Hindlimb muscle (tissue), 1 donor: Measurements from ENCODE around the gene MEGF6. TPM values are rescaled to one million over a fixed set of nuclear protein-coding genes. Genes with fewer than 3 reads are reported as not detected.

ENCODE experiments used
- polyA plus RNA-seq: library from polyadenylated mRNA; unstranded; fragments of 120-200 nt; gene quantifications from one replicate; pipeline ENCODE4 v1.2.1, GENCODE V29; 2013; ENCODE audit not compliant: insufficient read length

Gene MEGF6
- polyA plus RNA-seq, 1 donor, result 15.6 TPM

Other genes starting within 250 kb of the MEGF6 start
- gene ARHGEF16, start 156.8 kb downstream of the MEGF6 start, polyA plus RNA-seq, result 0.81 TPM
- gene TPRG1L, start 13.5 kb upstream of the MEGF6 start, polyA plus RNA-seq, result 29.7 TPM
- gene WRAP73, start 38.6 kb upstream of the MEGF6 start, polyA plus RNA-seq, result 16.1 TPM
- gene TP73, start 41.0 kb upstream of the MEGF6 start, polyA plus RNA-seq, result 2.1 TPM
- 0.14 TPM for gene CCDC27, start 140.9 kb upstream of the MEGF6 start, polyA plus RNA-seq
- gene SMIM1, start 161.2 kb upstream of the MEGF6 start, polyA plus RNA-seq, result 5.7 TPM
- 61.1 TPM for gene LRRC47, start 185.0 kb upstream of the MEGF6 start, polyA plus RNA-seq
- 20.1 TPM for gene CEP104, start 245.7 kb upstream of the MEGF6 start, polyA plus RNA-seq
- 5.7 TPM for gene DFFB, start 246.0 kb upstream of the MEGF6 start, polyA plus RNA-seq